ENCODE measurements around the gene SYT14.
"Not testable (repeated sequence)": the region's sequence is repeated elsewhere in the genome, so short reads cannot be mapped to it uniquely, and the experiment has no call there.

- TF ChIP-seq, protein P1, sequence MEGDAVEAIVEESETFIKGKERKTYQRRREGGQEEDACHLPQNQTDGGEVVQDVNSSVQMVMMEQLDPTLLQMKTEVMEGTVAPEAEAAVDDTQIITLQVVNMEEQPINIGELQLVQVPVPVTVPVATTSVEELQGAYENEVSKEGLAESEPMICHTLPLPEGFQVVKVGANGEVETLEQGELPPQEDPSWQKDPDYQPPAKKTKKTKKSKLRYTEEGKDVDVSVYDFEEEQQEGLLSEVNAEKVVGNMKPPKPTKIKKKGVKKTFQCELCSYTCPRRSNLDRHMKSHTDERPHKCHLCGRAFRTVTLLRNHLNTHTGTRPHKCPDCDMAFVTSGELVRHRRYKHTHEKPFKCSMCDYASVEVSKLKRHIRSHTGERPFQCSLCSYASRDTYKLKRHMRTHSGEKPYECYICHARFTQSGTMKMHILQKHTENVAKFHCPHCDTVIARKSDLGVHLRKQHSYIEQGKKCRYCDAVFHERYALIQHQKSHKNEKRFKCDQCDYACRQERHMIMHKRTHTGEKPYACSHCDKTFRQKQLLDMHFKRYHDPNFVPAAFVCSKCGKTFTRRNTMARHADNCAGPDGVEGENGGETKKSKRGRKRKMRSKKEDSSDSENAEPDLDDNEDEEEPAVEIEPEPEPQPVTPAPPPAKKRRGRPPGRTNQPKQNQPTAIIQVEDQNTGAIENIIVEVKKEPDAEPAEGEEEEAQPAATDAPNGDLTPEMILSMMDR (IDR thresholded peaks at IDR 0.05) = not testable (repeated sequence)
- not testable (repeated sequence) for TF ChIP-seq POLR2A (IDR thresholded peaks at IDR 0.05)
These were observed 39.2 kb upstream of the SYT14 start for GRCh38 chr1:209898851-209899250.

All from thyroid gland (tissue), 4 donors.